Progenitor cell of endocrine pancreas (in vitro differentiated cells): Measurements from ENCODE around the gene ERBB4. TPM values are rescaled to one million over a fixed set of nuclear protein-coding genes. Genes with fewer than 3 reads are reported as not detected.
"Not testable (repeated sequence)": the region's sequence is repeated elsewhere in the genome, so short reads cannot be mapped to it uniquely, and the experiment has no call there.

ENCODE experiments used
- DNase-seq: peaks from one replicate; pipeline ENCODE4 v3.0.0; 2021; ENCODE audit warnings: low spot score; ENCODE audit not compliant: unreplicated experiment
- H3K27ac Mint-ChIP-seq: 2 replicates; pipeline ENCODE4 v1.8.0; 2021; ENCODE audit warnings: mild to moderate bottlenecking, moderate library complexity, mixed read lengths
- H3K27me3 Mint-ChIP-seq: 2 replicates; pipeline ENCODE4 v1.8.0; 2021; ENCODE audit warnings: mixed read lengths
- H3K36me3 Mint-ChIP-seq: 2 replicates; pipeline ENCODE4 v1.8.0; 2022; ENCODE audit warnings: mixed read lengths; ENCODE audit not compliant: insufficient read depth
- H3K4me1 Mint-ChIP-seq: 2 replicates; pipeline ENCODE4 v1.8.0; 2021; ENCODE audit warnings: low read depth, mixed read lengths
- H3K4me3 Mint-ChIP-seq: 2 replicates; pipeline ENCODE4 v1.8.0; 2021; ENCODE audit warnings: low read depth, mild to moderate bottlenecking, moderate library complexity, mixed read lengths
- H3K9me3 Mint-ChIP-seq: 2 replicates; pipeline ENCODE4 v1.8.0; 2021; ENCODE audit warnings: low read depth, mixed read lengths
- CTCF ChIP-seq: fragments of 200-600 bp; sonication (generic); IDR thresholded peaks from one replicate; pipeline ENCODE4 v1.5.0; 2021; ENCODE audit warnings: antibody characterized with exemption, mild to moderate bottlenecking; ENCODE audit not compliant: unreplicated experiment
- total RNA-seq: library from RNA; stranded (reverse); gene quantifications from 2 replicates; pipeline ENCODE4 v1.2.1, GENCODE V29; 2021

ERBB4 gene
- total RNA-seq, 1 donor from 2014 or later: 43.8 TPM

- no peak for TF ChIP-seq CTCF
These were observed 344.2 kb downstream of the ERBB4 start for GRCh38 chr2:212194396-212194795.

DNA sequence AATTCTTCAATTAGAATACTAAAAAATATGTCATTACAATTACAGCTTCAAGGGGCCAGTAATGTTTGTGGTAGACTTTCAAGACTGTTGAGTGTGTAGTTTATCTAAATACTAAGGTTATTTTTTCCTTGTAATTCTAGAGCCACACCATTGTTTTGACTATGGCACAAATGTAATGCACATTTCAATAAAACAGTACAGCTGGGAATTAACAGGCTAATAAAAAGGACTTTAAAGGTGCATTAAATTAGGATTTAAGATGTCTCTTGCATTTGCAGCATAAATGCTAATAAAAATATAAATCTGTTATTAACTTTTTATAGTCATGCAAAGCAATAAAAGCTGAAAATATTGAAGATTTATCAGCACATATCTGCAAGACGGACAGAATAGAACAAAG, 344.8 kb downstream of the ERBB4 start:
- peaks cover 20% of the 10 kb centered on the region for H3K4me1 Mint-ChIP-seq

More at GRCh38 chr2:212194396-212194795, 344.2 kb downstream of the ERBB4 start:
- no peak overlapping the region for H3K27ac Mint-ChIP-seq
- no peaks in the 10 kb centered on the region for H3K27me3 Mint-ChIP-seq
- no peak for DNase-seq
- H3K4me1 Mint-ChIP-seq: peaks cover 20% of the 10 kb centered on the region
- no peaks in the 10 kb centered on the region for H3K36me3 Mint-ChIP-seq
- H3K4me3 Mint-ChIP-seq: no peak overlapping the region
- no peaks in the 10 kb centered on the region for H3K9me3 Mint-ChIP-seq

GRCh38 chr2:212193056-212193455, 345.5 kb downstream of the ERBB4 start:
- Mint-ChIP-seq H3K27me3 (no peaks in the 10 kb centered on the region), H3K27ac (peak overlapping the region; percentile 3)

More for the DNA sequence above, 344.8 kb downstream of the ERBB4 start:
- no peak overlapping the region for H3K4me3 Mint-ChIP-seq
- no peak overlapping the region for H3K27ac Mint-ChIP-seq
- H3K36me3 Mint-ChIP-seq: no peaks in the 10 kb centered on the region
- H3K27me3 Mint-ChIP-seq: no peaks in the 10 kb centered on the region
- no peak for DNase-seq
- TF ChIP-seq CTCF: no peak
- no peaks in the 10 kb centered on the region for H3K9me3 Mint-ChIP-seq

DNA sequence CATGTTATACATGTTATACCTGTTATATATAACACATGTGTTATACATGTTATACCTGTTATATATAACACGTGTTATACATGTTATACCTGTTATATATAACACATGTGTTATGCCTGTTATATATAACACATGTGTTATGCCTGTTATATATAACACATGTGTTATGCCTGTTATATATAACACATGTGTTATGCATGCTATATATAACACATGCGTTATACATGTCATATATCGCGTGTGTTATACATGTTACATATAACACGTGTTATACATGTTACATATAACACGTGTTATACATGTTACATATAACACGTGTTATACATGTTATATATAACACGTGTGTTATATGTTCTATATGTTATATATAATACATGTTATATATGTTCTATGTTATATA, 347.2 kb downstream of the ERBB4 start:
- not testable (repeated sequence) for H3K27me3 Mint-ChIP-seq, DNase-seq, H3K27ac Mint-ChIP-seq, H3K4me3 Mint-ChIP-seq, H3K36me3 Mint-ChIP-seq, H3K9me3 Mint-ChIP-seq
- peaks cover 20% of the 10 kb centered on the region for H3K4me1 Mint-ChIP-seq

More at GRCh38 chr2:212193056-212193455, 345.5 kb downstream of the ERBB4 start:
- H3K4me1 Mint-ChIP-seq: peaks cover 20% of the 10 kb centered on the region
- H3K36me3 Mint-ChIP-seq: no peaks in the 10 kb centered on the region
- H3K4me3 Mint-ChIP-seq: no peak overlapping the region
- no peak for DNase-seq
- TF ChIP-seq CTCF: no peak
- H3K9me3 Mint-ChIP-seq: no peaks in the 10 kb centered on the region

- no peak for TF ChIP-seq CTCF
These were observed 352.4 kb downstream of the ERBB4 start for GRCh38 chr2:212186166-212186565.

DNA sequence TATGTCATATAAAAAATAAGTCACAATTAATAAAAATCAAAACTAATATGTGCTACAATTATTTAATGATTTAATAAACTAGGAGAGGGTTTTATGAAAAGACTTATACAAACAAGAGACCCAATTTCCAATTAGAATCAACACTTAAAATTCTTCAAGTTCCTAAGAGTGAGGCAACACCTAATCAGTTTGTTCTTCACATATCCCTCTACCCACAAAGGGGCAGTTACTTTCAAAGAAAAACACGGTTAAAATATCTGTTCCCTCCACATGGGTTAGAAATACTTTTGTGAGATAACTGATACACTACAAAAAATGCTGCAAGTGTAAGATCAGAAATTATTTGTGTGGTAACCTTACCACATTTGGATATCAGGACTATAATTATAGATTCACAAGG, 357.0 kb downstream of the ERBB4 start:
- DNase-seq: no peak
- Mint-ChIP-seq H3K27ac (no peak overlapping the region), H3K27me3 (no peaks in the 10 kb centered on the region), H3K4me1 (peaks cover 6% of the 10 kb centered on the region), H3K9me3 (peaks cover 12% of the 10 kb centered on the region), H3K36me3 (peaks cover 2% of the 10 kb centered on the region), H3K4me3 (no peak overlapping the region)
- no peak for TF ChIP-seq CTCF

More at GRCh38 chr2:212186166-212186565, 352.4 kb downstream of the ERBB4 start:
- Mint-ChIP-seq H3K4me3 (no peak overlapping the region), H3K36me3 (peaks cover 2% of the 10 kb centered on the region), H3K27ac (no peak overlapping the region), H3K27me3 (no peaks in the 10 kb centered on the region), H3K4me1 (peaks cover 1% of the 10 kb centered on the region), H3K9me3 (peaks cover 9% of the 10 kb centered on the region)
- DNase-seq: no peak
